ENCODE measurements around the gene DTX4.

GRCh38 chr11:59226396-59226795 lies 54.5 kb downstream of the DTX4 start:
- TF ChIP-seq, protein P1, sequence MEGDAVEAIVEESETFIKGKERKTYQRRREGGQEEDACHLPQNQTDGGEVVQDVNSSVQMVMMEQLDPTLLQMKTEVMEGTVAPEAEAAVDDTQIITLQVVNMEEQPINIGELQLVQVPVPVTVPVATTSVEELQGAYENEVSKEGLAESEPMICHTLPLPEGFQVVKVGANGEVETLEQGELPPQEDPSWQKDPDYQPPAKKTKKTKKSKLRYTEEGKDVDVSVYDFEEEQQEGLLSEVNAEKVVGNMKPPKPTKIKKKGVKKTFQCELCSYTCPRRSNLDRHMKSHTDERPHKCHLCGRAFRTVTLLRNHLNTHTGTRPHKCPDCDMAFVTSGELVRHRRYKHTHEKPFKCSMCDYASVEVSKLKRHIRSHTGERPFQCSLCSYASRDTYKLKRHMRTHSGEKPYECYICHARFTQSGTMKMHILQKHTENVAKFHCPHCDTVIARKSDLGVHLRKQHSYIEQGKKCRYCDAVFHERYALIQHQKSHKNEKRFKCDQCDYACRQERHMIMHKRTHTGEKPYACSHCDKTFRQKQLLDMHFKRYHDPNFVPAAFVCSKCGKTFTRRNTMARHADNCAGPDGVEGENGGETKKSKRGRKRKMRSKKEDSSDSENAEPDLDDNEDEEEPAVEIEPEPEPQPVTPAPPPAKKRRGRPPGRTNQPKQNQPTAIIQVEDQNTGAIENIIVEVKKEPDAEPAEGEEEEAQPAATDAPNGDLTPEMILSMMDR (conservative IDR thresholded peaks at IDR 0.05; ENCODE audit: low read length), result no peak
- no peak for TF ChIP-seq EZH2phosphoT487 (IDR thresholded peaks at IDR 0.05; ENCODE audit: borderline replicate concordance)

Data from Loucy (cell line).